GM18502 (cell line): ENCODE results near the gene SPEG.
A peak's percentile ranks its signal among the peaks of the same experiment; 100 is the strongest.

Experiments used
- ATAC-seq: cut with Tn5 transposase; IDR thresholded peaks from one replicate; pipeline ENCODE4 v1.9.1; 2021; ENCODE audit warnings: mild to moderate bottlenecking; ENCODE audit not compliant: unreplicated experiment, poor library complexity

The SPEG gene

DNA sequence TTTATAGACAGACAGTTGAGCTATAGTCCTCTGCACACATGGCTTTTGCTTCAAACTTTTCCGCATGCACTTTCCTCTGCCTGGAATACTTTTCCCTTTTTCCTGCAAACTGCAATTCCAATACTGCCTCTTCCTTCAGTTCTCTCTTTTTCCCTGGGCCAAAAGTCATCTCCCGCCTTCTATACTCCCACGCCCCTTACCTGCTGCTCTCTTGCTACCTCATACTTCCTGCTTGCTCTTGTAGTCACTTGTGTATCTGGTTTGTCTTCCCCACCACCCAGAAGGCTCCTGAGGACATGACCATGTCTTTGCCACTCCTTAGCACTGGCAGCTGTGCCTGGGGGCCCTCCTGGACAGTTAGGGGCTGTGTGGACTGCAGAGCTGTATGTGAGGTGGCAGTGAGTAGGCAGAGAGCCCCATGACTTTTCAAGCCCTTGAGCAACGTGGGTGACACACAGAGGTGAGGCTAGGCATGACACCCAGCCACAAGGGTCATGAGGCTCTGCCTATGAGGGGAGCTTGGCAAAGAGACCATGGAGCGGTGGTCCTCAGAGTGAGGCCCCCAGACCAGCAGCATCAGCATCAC lies 23.2 kb downstream of the SPEG start:
- no peak for ATAC-seq

GRCh38 chr2:219458996-219459395 lies 24.4 kb downstream of the SPEG start:
- ATAC-seq: no peak

DNA sequence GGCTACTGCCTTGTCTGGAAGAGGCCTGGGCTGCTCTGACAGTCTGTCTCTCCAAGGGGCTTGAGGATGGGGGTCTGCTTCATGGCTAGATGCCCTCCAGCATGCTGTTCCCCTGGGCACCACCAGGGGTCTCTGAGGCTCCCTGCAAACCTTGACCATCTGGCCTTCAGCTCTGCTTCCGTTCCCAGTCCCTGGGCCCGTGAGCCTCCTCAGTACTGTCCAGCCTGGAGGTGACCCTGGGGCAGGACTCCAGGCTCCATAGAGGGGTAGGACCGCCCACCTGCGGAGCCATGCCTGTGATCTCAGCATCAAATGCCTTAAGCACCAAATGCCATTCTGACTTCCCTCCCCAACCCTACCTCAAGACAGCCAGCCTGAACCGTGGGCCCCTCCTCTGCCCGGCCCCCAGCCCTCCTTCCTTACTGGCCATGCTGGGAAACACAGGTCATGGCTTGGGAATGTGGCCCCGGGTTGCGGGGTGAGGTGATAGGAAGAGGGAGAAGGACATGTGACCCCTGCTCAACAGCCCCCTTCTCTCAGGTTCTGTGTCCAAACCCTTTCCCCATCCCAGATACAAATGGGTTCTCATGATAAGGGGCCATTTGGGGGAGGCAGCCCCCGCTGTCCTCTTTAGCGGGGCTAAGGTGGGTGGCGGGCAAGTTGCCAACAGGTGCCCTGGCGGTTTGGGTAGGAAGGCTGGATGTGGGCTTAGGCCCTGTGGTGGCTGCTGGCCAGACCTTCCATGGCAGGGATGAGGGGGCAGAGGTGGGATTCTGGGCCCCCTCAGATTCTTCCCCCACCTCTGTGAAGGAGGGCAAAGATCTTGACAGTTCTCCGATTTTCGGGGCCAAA lies 25.0 kb downstream of the SPEG start:
- ATAC-seq: peak; percentile 78

GRCh38 chr2:219460424-219460926 lies 25.8 kb downstream of the SPEG start:
- no peak for ATAC-seq

- ATAC-seq: no peak
These were observed 26.4 kb downstream of the SPEG start for GRCh38 chr2:219461047-219461514.

DNA sequence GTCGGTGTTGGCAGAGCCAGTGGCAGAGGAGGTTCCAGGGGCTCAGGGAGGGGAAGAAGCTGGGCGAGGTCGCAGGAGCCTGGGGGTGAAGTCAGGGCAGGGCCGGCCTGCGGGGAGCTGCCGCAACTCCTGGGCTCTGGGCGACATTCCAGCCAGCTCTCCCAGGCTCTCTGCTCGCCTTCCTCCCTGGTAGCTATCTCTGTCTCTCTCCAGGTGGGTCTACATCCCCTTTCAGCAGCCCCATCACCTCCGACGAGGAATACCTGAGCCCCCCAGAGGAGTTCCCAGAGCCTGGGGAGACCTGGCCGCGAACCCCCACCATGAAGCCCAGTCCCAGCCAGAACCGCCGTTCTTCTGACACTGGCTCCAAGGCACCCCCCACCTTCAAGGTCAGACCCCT lies 27.0 kb downstream of the SPEG start:
- no peak for ATAC-seq

- no peak for ATAC-seq
These were observed 27.7 kb downstream of the SPEG start for GRCh38 chr2:219462349-219462748.

- no peak for ATAC-seq
These were observed 29.8 kb downstream of the SPEG start for GRCh38 chr2:219464286-219465032.

DNA sequence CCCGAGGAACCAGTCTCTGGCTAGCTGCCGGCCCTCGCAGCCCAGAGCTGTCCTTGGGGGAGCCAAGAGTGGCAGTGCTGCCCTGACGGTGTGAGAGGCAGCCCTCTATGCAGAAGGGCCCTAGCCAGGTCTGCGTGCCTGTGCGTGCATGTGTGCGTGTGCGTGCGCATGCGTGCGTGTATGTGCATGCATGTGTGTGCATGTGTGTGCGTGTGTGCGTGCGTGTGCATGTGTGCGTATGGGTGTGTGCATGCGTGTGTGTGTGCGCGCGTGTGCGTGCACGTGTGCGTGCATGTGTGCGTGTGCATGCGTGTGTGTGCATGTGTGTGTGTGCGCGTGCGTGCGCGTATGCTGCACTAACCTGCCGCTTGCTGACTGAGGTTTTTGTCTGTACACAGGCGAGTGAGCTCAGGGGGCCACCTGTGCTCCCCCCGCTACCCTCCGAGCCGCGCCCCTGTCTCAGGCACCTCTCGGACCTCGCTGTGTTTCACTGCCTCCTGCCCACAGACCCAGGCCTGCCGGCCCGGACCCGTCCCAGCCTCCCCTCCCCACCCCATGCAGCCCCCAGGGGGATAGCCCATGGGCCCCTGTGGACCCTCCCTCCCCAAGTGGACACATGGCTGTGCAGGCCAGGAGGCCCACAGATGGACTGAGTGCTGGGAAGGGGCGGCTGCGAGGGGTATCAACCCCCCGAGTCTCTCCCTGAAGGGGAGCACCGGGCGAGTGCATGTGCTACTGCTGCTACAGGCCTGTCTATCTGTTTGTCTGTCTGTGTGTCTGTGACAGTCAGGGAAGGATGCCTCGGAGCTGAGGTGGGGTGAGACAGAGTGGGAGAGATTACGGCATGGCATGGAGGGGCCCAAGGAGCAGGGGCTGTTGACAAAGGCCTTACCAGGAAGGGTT lies 31.3 kb downstream of the SPEG start:
- ATAC-seq: no peak

DNA sequence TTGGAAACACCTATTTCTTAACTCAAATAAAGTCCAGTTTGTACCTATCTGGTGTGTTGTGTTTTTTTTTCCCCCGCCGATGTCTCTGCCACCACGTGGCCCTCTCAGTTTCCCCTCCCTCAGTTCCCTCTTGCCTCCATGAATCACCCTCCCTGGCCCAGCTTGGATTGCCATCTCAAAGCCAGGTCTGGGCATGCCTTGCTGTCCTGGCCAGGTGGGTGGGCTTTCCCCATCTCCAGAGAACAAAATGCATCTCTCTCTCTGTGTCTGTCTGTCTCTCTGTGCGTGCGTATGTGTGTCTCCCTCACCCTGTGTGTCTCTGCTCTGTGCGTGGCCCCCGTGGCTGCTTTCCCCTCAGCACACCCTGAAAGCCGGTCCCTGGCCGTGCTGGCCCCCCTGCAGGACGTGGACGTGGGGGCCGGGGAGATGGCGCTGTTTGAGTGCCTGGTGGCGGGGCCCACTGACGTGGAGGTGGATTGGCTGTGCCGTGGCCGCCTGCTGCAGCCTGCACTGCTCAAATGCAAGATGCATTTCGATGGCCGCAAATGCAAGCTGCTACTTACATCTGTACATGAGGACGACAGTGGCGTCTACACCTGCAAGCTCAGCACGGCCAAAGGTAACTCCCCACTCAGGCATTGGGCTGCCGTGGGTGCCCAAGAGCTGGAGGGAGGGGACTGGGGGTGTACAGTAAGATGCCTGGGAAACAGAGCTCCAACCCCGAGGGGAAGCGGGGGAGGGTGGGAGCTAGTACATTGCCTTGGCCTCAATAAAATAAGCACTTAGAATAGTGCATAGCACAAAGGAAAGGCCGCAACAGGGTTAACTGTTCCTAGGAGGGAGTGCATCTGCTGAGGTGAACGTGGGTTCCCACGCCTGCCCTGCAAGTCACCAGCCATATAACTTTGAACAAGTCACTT lies 32.4 kb downstream of the SPEG start:
- no peak for ATAC-seq

DNA sequence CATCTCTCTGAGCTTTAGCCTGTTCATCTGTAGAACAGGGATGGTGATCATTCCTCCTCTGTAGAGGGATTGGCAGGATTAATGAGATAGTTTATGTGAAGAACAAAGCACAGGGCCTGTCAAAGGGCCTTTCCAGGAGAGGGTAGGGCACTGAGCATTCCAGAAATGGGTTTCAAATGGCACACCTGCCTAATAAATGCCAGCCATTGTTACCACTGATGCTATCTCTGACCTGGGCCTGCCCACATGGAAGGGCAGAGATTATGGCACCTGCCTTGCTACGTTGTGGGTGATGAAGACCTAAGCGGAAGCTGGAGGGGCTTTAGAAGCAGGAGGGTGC lies 33.1 kb downstream of the SPEG start:
- no peak for ATAC-seq

GRCh38 chr2:219468410-219469185 lies 34.0 kb downstream of the SPEG start:
- ATAC-seq: no peak

- ATAC-seq: no peak
These were observed 34.6 kb downstream of the SPEG start for GRCh38 chr2:219469186-219469724.

- ATAC-seq: no peak
These were observed 35.8 kb downstream of the SPEG start for GRCh38 chr2:219470429-219470828.

DNA sequence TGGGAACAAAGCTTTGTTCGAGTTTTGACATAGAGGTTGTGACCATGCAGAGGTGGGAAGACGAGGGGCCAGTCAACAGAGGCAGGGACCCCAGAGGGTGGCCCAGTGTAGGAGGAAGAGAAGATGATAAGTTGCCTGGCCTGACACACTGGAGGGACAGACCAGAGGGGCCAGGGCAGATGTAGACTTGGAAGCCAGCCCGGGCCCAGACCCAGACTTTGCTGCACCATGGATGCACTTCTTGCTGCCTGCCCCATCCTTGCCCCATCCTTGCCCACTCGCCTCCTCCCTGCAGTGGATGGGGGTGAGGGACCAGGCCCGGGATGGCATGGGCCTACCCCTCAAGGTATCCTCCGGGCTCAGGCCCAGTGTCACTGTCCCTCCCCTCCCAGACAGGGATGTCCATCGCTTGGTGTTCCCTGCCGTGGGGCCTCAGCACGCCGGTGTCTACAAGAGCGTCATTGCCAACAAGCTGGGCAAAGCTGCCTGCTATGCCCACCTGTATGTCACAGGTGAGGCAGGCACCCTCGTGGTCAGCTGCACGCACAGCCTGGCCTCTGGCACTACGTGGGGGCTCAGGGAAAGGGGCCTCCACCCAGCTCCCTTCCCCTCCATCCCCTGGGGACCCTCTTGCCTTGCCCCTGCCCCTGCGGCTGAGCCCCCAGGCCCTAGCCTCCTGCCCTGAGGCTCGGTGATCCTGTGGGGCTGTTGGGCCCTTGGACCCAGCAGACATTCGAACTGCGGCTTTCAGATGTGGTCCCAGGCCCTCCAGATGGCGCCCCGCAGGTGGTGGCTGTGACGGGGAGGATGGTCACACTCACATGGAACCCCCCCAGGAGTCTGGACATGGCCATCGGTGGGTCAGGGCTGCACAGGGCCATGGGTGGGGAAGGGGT lies 37.1 kb downstream of the SPEG start:
- no peak for ATAC-seq

DNA sequence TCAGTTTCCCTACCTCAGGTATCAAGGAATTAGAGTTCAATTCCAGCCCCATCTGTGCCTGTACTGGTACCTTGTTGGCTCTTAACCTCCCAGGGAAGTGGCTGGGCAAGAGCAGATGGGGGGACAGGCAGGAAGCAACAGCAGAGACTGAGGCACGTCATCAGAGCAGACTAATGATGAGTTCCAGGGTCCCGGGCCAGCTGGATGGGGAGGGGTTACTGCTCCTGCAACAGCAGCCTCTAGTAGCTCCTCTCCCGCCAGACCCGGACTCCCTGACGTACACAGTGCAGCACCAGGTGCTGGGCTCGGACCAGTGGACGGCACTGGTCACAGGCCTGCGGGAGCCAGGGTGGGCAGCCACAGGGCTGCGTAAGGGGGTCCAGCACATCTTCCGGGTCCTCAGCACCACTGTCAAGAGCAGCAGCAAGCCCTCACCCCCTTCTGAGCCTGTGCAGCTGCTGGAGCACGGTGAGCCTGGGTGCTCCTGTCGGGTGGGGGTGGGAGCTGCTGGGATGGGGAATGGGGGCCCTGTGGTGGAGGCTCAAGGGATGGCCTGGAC lies 38.1 kb downstream of the SPEG start:
- ATAC-seq: no peak

GRCh38 chr2:219473511-219473910 lies 38.9 kb downstream of the SPEG start:
- ATAC-seq: no peak
